Measurements from ENCODE around the gene EGFLAM.

EGFLAM gene

DNA sequence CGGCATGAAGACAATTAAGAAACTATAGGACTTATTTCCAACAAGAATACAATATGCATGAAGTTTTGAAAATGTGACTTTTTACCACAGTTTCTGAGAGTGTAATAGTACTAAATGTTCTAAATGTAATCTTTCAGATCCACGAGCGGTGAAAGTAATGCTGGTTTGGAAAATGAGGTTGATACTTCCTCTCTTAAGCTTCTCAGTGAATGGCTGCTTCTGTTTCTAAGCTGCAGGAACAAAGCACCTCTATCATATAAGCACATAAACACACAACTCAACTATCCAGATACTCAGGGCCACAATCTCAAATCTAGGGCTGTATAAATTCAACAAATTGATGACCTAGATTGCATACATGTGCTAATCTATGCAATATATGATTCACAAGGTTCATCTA, 219.8 kb downstream of the EGFLAM start:
- no peak for DNase-seq (ENCODE audit: low read depth)

DNA sequence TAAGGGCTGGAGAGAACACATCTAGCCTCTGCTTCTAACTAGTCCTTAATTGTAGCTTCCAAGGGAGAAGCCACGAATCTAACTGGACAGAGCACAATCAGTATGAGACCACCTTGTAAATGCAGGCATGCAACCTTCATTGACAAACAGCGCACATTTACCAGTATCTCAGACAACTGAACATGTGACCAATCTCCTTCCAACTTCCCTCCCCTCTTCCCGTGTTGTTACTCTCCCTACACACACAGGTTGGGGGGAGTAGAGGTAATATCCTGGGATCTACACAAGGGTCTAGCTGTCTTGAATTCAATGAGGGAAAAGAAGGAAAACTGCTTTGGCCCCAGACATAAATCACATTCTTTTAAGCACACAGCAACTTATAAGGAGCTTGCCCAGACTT, 220.5 kb downstream of the EGFLAM start:
- DNase-seq (ENCODE audit: low read depth) = no peak

DNA sequence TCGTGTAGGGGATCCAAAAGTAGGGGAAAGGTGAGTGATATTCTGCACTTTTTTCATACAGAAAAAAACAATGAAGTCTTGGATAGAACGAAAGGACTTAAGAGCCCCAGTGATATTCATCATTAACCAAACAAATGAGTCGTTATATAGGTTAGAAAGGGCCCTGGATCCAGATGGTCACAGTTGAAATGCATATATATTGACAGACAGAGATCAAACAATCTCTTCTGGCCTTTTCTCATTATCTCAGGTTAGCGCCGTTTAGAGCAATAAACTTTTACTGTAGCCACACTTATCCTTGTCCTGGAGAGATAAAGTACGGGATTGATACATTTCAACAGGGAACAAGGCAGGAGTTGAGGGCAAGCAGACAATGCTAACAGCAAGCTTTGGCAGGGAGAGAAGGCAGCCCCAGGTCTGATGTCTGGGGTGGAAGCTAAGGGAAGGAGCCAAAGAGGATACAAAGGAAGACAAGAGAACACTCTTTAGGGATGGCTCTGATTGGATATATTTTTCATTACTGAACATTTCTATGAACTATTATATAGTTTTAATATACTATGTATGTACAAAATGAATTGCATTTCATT, 221.1 kb downstream of the EGFLAM start:
- no peak for DNase-seq (ENCODE audit: low read depth)

DNA sequence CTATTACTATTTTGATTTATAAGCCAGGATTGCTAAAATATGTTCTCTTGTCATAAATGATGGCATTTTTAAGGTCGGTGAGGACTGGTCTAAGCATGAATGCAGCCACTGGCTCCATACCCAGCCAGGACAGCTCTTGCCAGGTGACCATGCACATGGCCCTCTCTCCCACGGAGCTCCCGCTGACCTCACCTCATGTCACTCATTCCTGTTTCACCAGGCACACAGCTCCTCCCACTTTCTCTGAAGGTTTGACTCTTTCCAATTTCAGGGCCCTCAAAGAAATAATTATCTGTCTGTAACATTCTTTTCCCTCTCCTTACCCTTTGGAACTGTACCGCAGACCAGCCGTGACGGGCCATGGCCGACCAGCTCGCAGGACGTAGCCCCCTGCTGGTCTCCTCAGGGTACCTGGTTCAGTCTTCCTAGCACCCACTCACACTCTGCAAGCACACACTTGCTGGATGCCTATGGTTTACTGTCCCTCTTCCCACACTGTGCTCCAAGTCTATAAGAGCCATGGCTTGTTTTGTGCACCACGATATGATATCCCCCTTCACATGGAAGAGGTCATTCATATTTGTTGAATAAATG, 225.5 kb downstream of the EGFLAM start:
- no peak for DNase-seq (ENCODE audit: low read depth)

DNA sequence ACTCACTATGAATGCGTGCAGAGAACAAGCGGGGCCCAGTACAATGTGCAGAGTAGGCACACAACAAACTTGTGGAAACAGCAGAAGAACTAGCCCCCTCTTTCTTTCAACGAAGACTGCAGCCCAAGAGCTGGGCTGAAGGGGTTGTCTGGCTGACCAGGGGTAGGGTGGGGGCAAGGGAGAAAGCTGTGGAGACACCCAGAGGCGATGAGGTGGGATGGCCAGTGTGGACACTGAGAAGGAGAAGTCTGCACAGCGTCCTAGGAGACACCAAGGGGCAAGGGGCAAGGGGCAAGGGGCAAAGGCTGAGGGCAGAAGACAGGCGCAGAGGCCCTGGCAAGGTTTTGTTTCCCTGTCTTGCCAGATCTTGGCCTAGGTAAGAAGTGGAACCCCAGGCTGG, 235.8 kb downstream of the EGFLAM start:
- DNase-seq (ENCODE audit: low read depth) = no peak

DNA sequence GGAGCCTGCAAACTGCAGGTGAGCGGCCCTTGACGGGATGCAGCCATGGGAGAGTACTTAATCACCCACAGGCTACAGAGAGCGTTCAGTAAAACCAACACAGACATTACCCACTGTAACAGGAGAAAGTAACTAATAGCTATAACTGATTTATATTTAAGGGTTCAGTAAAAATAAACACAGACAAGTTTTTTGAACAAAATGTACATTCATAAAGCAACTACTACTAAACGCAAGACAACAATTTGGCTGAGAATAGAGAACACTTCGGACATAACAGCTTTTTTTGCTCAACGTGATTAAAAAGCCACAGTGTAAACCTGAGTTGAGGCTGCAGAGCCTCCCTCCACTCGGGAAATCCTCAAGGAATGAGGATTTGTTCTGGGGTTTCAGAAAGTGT, 236.4 kb downstream of the EGFLAM start:
- DNase-seq (ENCODE audit: low read depth) = no peak

DNA sequence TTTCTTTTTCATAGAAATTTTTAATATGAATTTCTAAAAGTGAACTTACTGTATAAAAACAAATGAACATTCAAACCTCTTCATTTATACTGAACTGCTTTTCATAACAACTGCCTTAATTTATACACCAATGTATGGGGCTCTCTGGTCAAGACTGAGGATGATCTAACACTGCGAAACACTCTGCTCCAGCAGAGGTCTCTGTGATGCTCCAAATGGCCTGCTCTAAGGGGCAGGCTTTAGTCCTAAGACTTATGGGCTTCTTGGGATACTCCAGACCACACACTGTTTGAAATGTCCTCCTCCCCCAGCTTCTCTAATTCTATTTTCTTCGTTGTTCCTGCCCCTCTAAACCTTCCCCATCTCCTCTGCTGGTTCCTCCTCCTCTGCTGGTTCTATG, 239.6 kb downstream of the EGFLAM start:
- no peak for DNase-seq (ENCODE audit: low read depth)

DNA sequence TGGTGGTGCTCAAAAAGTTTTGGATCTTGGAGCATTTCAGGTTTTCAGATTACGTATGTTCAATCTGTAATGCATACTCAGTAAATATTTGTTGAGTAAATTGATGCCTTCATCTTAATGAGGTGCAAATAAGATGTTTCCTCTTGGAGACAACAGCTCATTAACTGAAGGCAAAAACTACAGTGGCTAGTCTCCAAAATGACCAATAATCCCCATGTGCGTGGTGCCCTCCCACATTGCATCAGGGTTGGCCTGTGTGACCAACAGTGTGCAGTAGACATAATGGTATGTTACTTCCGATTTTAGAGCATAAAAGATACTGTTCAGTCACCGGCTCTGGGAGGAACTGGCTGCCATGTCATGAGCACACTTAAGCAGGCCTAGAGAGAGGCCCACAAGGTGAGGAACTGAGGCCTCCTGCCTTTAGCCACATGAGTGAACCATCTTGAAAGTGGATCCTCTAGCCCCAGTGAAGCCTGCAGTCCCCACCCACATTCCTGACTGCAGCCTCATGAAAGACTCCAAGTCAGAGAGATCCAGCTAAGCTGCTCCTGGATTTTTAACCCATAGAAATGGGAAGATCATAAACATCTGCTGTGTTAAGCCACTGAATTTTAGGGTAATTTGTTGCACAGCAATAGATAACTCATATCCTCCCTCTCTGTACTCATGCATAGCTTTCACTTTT, 242.4 kb downstream of the EGFLAM start:
- no peak for DNase-seq (ENCODE audit: low read depth)

DNA sequence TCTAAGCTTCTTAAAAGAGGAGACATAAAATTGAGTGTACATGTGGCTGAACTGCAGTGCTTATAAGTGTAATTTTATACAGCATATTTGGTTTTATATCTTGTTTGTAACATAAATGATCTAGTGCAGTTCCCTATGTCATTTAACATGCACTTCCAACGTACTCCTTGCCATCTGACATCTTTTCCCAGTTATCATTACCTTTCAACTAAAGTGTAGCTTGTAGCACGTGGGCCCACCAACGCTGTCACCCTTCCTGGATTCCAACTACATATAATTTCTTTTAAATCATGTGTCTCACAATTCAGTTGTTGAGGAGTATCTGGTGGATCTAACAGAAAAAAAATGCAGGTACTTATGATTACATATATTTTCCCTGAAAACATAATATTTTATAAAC, 247.9 kb downstream of the EGFLAM start:
- DNase-seq (ENCODE audit: low read depth) = no peak

DNA sequence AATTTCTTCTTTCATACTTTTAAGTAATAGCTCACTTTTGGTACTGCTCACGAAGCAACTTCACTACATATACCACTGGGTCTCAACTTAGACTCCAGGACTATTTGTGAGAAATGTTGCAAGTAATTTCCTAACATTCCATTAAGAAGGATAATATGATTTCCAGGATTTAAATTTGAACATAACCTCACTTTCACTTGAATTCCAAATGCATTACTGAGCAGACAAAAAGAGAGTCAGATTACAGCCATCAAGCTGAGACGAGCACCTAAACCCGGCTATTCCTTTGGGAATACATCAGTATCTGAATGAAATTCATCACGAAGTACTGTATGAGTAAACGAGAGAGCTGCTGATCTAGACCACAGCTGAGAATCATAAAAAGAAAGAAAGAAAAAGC, 250.8 kb downstream of the EGFLAM start:
- no peak for DNase-seq (ENCODE audit: low read depth)

All from T-helper 22 cell (primary cell).